Measurements from ENCODE around the gene TTC39B. TPM values are rescaled to one million over a fixed set of nuclear protein-coding genes. Genes with fewer than 3 reads are reported as not detected.

The TTC39B gene
- 1.0 to 1.3 TPM (median 1.2 TPM) in 5 replicates for total RNA-seq (2022; extraction: Qiagen RNA extraction; ENCODE audit: low read depth)

GRCh38 chr9:15306757-15307522 is at the start of gene TTC39B:
Gene TTC39B (minus strand): TSS chr9:15307216. CDS start chr9:15307125, 91 bp downstream.

Other genes with a start within 250 kb of the TTC39B start
- gene SNAPC3, start 115.7 kb upstream of the TTC39B start, total RNA-seq (2022; extraction: Qiagen RNA extraction; ENCODE audit: low read depth) = 13.4 to 20.3 TPM (median 16.5 TPM) in 5 replicates
- gene PSIP1, start 203.8 kb upstream of the TTC39B start, total RNA-seq (2022; extraction: Qiagen RNA extraction; ENCODE audit: low read depth) = 45.3 to 90.4 TPM (median 58.2 TPM) in 5 replicates
- gene CCDC171, start 245.8 kb upstream of the TTC39B start, total RNA-seq (2022; extraction: Qiagen RNA extraction; ENCODE audit: low read depth) = 0.31 to 0.59 TPM (median 0.36 TPM) in 5 replicates